Measurements from ENCODE around the gene DCD. TPM values are rescaled to one million over a fixed set of nuclear protein-coding genes. Genes with fewer than 3 reads are reported as not detected.

DCD gene
- polyA plus RNA-seq, 1 donor (not counting 4 experiments of a cell fraction or from before 2014, with no cell fraction given) = not detected

DNA sequence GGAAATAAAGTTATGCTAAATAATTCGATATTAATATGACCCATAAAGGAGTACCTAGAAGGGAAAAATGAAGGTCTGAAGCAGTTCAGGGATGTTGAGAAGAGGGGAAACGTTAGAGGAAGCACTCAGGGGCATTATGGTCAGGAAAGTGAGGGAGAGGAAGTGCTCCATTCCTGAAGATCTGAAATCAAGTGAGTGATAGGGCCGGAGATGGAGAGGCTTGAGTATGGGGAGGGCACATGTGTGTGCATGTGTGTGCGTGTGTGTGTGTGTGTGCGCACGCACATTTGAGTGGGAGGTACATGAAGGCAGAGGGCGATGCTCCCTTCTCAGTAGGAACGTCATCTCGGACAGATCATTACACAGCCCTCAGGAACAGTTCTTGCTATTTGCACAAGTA lies 4.9 kb upstream of the DCD start:
- Histone ChIP-seq H3K4me1 (ENCODE audit: control insufficient read depth, extremely low read depth, insufficient read depth, low read length) (no peaks in the 10 kb centered on the region), H3K36me3 (ENCODE audit: control insufficient read depth in 2 of 2, extremely low read depth in 1 of 2, insufficient read depth in 2 of 2, low read length in 2 of 2) (no peaks in the 10 kb centered on the region), H3K9me1 (ENCODE audit: control insufficient read depth, extremely low read depth, insufficient read depth, low read length) (no peaks in the 10 kb centered on the region), H3K27me3 (ENCODE audit: control insufficient read depth, extremely low read depth, insufficient read depth, low read length) (peaks cover 5% of the 10 kb centered on the region), H3K4me3 (ENCODE audit: control insufficient read depth in 2 of 3, extremely low read depth in 1 of 3, insufficient read depth in 2 of 3, low read depth in 1 of 3, low read length in 3 of 3) (no peak overlapping the region), H3K4me2 (ENCODE audit: control insufficient read depth, extremely low read depth, insufficient read depth, low read depth, low read length) (no peak overlapping the region), H3K79me2 (ENCODE audit: control insufficient read depth, insufficient read depth, low read length) (no peaks in the 10 kb centered on the region), H3K9ac (ENCODE audit: control insufficient read depth, extremely low read depth, insufficient read depth, low read length) (no peak overlapping the region), H3K27ac (ENCODE audit: control insufficient read depth, insufficient read depth, low read length) (no peak overlapping the region), H2AFZ (ENCODE audit: control insufficient read depth, low read length) (no peak overlapping the region), H3K9me3 (ENCODE audit: control insufficient read depth, low read depth, low read length) (no peaks in the 10 kb centered on the region), H4K20me1 (ENCODE audit: control insufficient read depth, extremely low read depth, insufficient read depth, low read length) (no peaks in the 10 kb centered on the region)
- DNase-seq (ENCODE audit: low read depth, low spot score) (no peak), FAIRE-seq (no peak)
- no peak for TF ChIP-seq EZH2 (IDR thresholded peaks at IDR 0.05; ENCODE audit: low read length)
- TF ChIP-seq, protein P1, sequence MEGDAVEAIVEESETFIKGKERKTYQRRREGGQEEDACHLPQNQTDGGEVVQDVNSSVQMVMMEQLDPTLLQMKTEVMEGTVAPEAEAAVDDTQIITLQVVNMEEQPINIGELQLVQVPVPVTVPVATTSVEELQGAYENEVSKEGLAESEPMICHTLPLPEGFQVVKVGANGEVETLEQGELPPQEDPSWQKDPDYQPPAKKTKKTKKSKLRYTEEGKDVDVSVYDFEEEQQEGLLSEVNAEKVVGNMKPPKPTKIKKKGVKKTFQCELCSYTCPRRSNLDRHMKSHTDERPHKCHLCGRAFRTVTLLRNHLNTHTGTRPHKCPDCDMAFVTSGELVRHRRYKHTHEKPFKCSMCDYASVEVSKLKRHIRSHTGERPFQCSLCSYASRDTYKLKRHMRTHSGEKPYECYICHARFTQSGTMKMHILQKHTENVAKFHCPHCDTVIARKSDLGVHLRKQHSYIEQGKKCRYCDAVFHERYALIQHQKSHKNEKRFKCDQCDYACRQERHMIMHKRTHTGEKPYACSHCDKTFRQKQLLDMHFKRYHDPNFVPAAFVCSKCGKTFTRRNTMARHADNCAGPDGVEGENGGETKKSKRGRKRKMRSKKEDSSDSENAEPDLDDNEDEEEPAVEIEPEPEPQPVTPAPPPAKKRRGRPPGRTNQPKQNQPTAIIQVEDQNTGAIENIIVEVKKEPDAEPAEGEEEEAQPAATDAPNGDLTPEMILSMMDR (optimal IDR thresholded peaks at IDR 0.05 in 1 of 3, IDR thresholded peaks at IDR 0.05 in 1 of 3, conservative IDR thresholded peaks at IDR 0.05 in 1 of 3; ENCODE audit: extremely low read depth in 1 of 3, insufficient read depth in 2 of 3, low read length in 3 of 3) = no peak
- dilution Hi-C loops (cut with MboI; ENCODE audit: extremely low pct_ligation_motif_present, low sequenced_read_pairs) = no loop called here

DNA sequence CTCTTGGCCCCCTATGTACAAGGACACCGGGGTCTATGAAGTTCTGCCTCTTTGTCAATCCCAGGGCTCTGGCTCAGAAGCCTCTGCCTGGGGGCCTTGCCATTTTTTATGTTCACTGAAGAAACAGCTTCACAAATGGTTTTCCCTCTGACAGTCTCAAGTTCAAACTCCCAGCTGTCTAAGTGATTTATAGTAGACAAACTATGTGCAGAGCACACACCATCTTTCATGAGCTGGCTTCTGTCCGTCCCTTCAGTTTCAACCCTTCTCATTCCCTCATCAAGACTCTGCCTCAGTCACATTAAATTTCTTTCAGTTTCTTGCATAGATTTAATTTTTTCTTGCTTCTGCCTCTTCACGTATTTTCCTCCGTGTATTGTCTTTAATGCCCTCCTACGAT lies 2.7 kb upstream of the DCD start:
- DNase-seq (ENCODE audit: low read depth, low spot score) (no peak), FAIRE-seq (no peak)
- dilution Hi-C loops (cut with MboI; ENCODE audit: extremely low pct_ligation_motif_present, low sequenced_read_pairs) = no loop called here
- H3K9me1 ChIP-seq (ENCODE audit: control insufficient read depth, extremely low read depth, insufficient read depth, low read length) = no peaks in the 10 kb centered on the region
- H3K4me1 ChIP-seq (ENCODE audit: control insufficient read depth, extremely low read depth, insufficient read depth, low read length) = no peaks in the 10 kb centered on the region
- no peaks in the 10 kb centered on the region for H3K9me3 ChIP-seq (ENCODE audit: control insufficient read depth, low read depth, low read length)
- H3K4me3 ChIP-seq (ENCODE audit: control insufficient read depth in 2 of 3, extremely low read depth in 1 of 3, insufficient read depth in 2 of 3, low read depth in 1 of 3, low read length in 3 of 3) = no peak overlapping the region
- no peak overlapping the region for H2AFZ ChIP-seq (ENCODE audit: control insufficient read depth, low read length)
- H3K4me2 ChIP-seq (ENCODE audit: control insufficient read depth, extremely low read depth, insufficient read depth, low read depth, low read length) = no peak overlapping the region
- TF ChIP-seq EZH2 (IDR thresholded peaks at IDR 0.05; ENCODE audit: low read length) = no peak
- TF ChIP-seq, protein P1 (optimal IDR thresholded peaks at IDR 0.05 in 1 of 3, IDR thresholded peaks at IDR 0.05 in 1 of 3, conservative IDR thresholded peaks at IDR 0.05 in 1 of 3; ENCODE audit: extremely low read depth in 1 of 3, insufficient read depth in 2 of 3, low read length in 3 of 3) = no peak
- no peaks in the 10 kb centered on the region for H3K36me3 ChIP-seq (ENCODE audit: control insufficient read depth in 2 of 2, extremely low read depth in 1 of 2, insufficient read depth in 2 of 2, low read length in 2 of 2)
- no peaks in the 10 kb centered on the region for H4K20me1 ChIP-seq (ENCODE audit: control insufficient read depth, extremely low read depth, insufficient read depth, low read length)
- H3K9ac ChIP-seq (ENCODE audit: control insufficient read depth, extremely low read depth, insufficient read depth, low read length) = no peak overlapping the region
- H3K27me3 ChIP-seq (ENCODE audit: control insufficient read depth, extremely low read depth, insufficient read depth, low read length) = peaks cover 8% of the 10 kb centered on the region
- no peak overlapping the region for H3K27ac ChIP-seq (ENCODE audit: control insufficient read depth, insufficient read depth, low read length)
- no peaks in the 10 kb centered on the region for H3K79me2 ChIP-seq (ENCODE audit: control insufficient read depth, insufficient read depth, low read length)

All from keratinocyte (primary cell).